Lower lobe of right lung (tissue), 2 donors: ENCODE results near the gene PDK2. TPM values are rescaled to one million over a fixed set of nuclear protein-coding genes. Genes with fewer than 3 reads are reported as not detected.

Source experiments
- ATAC-seq, 2 donors: fragments of 200-7000 bp; cut with Tn5 transposase; one replicate each; pipeline ENCODE4 v1.9.1; 2020 to 2022; ENCODE audit warnings: mild to moderate bottlenecking in 2 of 2, moderate library complexity in 2 of 2
- DNase-seq: peaks from one replicate; pipeline ENCODE4 v3.0.0-alpha.2; 2020
- H3K27ac ChIP-seq: fragments of 200-600 bp; one replicate; pipeline ENCODE4 v1.8.0; 2022
- H3K27me3 ChIP-seq: fragments of 200-600 bp; one replicate; pipeline ENCODE4 v1.8.0; 2022; ENCODE audit warnings: low read depth
- H3K36me3 ChIP-seq: fragments of 200-600 bp; one replicate; pipeline ENCODE4 v1.8.0; 2022; ENCODE audit warnings: mild to moderate bottlenecking
- H3K4me1 ChIP-seq: fragments of 200-600 bp; one replicate; pipeline ENCODE4 v1.8.0; 2022
- H3K4me3 ChIP-seq: fragments of 200-600 bp; one replicate; pipeline ENCODE4 v1.8.0; 2022; ENCODE audit warnings: mild to moderate bottlenecking
- H3K9me3 ChIP-seq: fragments of 200-600 bp; one replicate; pipeline ENCODE4 v1.8.0; 2022
- intact Hi-C: fragments of 100-400 bp; cut with DNase I; formaldehyde crosslinking; loops from one replicate; pipeline ENCODE4 v1.11.0; 2022
- total RNA-seq: library from RNA; stranded (reverse); fragmentation: NEBNext Ultra II Directional; extraction: Animal tissue kit (Norgen Biotek cat#: 25700); gene quantifications from one replicate; pipeline ENCODE4 v1.2.1, GENCODE V29; 2021
- TF ChIP-seq, protein P1 (sequence below): fragments of 200-600 bp; IDR thresholded peaks from one replicate; pipeline ENCODE4 v1.8.0; 2022; ENCODE audit warnings: antibody characterized with exemption, mild to moderate bottlenecking
- donor health status: DM: no; HTN: yes; CAD: no; lungs with severe emphysema.

PDK2 gene
- total RNA-seq, 1 donor from 2014 or later: 35.7 TPM

DNA sequence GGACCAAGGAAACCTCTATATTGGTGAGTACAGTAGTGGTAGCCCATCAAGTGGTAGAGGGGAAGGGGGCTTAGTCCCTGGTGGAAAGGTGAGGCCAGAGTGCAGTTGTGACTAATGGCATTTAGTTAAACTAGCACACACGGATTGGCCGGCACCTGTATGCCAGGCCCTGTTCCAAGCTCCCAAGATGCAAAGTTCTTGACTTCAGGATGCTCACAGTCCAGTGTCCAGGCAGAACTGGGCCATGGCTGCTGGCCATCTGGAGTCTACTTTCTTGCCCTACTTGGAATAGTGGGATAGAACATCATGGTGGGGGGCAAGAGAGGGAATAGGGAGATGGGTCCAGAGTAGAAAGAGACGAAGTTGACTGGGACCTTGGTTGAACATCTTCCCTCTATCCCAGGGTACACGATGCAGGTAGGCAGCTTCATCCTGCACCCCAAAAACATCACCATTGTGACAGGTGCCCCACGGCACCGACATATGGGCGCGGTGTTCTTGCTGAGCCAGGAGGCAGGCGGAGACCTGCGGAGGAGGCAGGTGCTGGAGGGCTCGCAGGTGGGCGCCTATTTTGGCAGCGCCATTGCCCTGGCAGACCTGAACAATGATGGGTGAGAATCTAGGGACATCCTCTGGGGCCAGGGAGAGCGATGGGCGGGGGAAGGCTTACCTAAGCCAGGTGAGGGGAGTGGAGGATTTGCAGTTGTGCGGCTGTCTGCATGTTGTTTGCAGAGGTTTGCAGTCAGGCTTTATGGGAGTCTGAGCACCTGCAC is 24.1 kb upstream of the PDK2 start:
- Histone ChIP-seq H3K4me1 (no peaks in the 10 kb centered on the region), H3K36me3 (peaks cover 94% of the 10 kb centered on the region), H3K27me3 (no peaks in the 10 kb centered on the region), H3K9me3 (no peaks in the 10 kb centered on the region), H3K27ac (no peak overlapping the region), H3K4me3 (no peak overlapping the region)
- ATAC-seq (no peak), DNase-seq (no peak)
- TF ChIP-seq, protein P1, sequence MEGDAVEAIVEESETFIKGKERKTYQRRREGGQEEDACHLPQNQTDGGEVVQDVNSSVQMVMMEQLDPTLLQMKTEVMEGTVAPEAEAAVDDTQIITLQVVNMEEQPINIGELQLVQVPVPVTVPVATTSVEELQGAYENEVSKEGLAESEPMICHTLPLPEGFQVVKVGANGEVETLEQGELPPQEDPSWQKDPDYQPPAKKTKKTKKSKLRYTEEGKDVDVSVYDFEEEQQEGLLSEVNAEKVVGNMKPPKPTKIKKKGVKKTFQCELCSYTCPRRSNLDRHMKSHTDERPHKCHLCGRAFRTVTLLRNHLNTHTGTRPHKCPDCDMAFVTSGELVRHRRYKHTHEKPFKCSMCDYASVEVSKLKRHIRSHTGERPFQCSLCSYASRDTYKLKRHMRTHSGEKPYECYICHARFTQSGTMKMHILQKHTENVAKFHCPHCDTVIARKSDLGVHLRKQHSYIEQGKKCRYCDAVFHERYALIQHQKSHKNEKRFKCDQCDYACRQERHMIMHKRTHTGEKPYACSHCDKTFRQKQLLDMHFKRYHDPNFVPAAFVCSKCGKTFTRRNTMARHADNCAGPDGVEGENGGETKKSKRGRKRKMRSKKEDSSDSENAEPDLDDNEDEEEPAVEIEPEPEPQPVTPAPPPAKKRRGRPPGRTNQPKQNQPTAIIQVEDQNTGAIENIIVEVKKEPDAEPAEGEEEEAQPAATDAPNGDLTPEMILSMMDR: no peak
- intact Hi-C loops: no loop called here

DNA sequence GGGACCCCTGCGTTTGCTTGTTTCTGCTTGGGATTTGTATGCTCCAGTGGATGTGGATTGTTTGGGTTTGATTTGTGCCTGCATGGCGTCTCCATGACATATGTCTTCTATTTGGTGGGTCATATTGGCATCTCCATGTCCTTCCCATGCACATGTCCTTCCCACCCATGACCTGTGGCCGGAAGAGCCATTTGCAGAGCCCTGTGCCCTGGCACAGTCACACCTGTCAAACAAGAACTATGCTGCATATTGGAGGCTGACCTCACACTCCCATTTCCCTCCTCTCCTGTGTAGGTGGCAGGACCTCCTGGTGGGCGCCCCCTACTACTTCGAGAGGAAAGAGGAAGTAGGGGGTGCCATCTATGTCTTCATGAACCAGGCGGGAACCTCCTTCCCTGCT is 23.5 kb upstream of the PDK2 start:
- Histone ChIP-seq H3K4me3 (no peak overlapping the region), H3K9me3 (no peaks in the 10 kb centered on the region), H3K4me1 (no peaks in the 10 kb centered on the region), H3K27me3 (no peaks in the 10 kb centered on the region), H3K27ac (no peak overlapping the region), H3K36me3 (peaks cover 97% of the 10 kb centered on the region)
- DNase-seq (no peak), ATAC-seq (no peak)
- TF ChIP-seq, protein P1: no peak
- intact Hi-C loops: no loop called here

DNA sequence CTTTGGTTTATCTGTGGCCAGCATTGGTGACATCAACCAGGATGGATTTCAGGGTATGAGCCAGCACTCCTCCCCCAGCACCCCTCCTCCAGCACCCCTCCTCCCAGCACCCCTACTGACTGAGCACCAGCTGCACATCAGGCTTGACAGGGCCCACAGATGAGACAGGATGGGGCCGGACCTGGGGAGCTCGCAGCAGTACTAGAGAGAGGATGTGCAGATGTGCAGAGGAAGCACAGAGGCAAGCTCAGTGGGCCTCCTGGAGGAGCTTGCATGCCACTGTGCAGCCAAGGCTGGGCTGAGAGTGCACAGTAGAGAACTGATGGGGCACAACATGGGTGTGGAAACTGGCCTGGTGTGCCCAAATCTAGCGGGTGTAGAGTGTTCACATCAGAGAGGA is 23.0 kb upstream of the PDK2 start:
- peaks cover 98% of the 10 kb centered on the region for H3K36me3 ChIP-seq
- H3K4me1 ChIP-seq: no peaks in the 10 kb centered on the region
- intact Hi-C loops: no loop called here
- no peak overlapping the region for H3K27ac ChIP-seq
- ATAC-seq: no peak
- H3K4me3 ChIP-seq: no peak overlapping the region
- TF ChIP-seq, protein P1: no peak
- no peaks in the 10 kb centered on the region for H3K27me3 ChIP-seq
- no peak for DNase-seq
- no peaks in the 10 kb centered on the region for H3K9me3 ChIP-seq

DNA sequence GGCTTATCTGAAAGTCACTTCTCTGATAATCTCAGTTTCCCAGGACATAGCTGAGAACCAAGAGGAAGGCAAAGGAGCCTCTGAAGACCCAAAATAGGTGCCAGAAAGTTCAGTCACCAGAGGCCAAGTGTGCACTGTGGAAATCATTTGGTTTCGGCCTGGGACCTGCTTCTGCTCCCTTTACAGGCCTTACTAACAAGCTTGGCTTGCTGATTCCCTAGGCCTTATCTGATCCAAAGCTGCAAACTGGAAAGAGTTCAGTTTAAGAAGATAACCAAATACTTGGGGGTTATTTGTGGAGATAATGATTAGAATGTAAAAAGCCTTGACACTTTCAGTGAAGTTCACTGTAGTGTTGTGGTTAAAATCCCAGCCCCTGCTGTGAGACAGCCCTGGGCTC is 22.2 kb upstream of the PDK2 start:
- intact Hi-C loops: no loop called here
- ATAC-seq: no peak
- TF ChIP-seq, protein P1: no peak
- Histone ChIP-seq H3K4me3 (no peak overlapping the region), H3K36me3 (peaks cover 98% of the 10 kb centered on the region), H3K27me3 (no peaks in the 10 kb centered on the region), H3K9me3 (no peaks in the 10 kb centered on the region), H3K27ac (no peak overlapping the region), H3K4me1 (no peaks in the 10 kb centered on the region)
- DNase-seq: no peak

DNA sequence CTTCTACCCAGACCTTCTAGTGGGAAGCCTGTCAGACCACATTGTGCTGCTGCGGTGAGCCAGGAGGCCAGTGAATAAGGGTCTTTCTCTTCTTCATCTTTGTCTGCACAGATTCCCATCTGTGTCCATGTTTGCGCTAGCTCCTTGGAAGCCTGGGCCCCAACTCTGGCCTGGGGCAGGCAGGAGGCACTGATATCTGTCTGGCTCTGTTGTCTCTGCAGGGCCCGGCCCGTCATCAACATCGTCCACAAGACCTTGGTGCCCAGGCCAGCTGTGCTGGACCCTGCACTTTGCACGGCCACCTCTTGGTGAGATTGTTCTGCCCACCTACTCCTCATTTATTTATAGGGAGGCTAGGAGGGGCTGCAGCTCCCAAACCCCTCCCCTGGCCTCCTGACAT is 20.9 kb upstream of the PDK2 start:
- TF ChIP-seq, protein P1: no peak
- intact Hi-C loops: no loop called here
- H3K4me1 ChIP-seq: no peaks in the 10 kb centered on the region
- peaks cover 98% of the 10 kb centered on the region for H3K36me3 ChIP-seq
- DNase-seq: no peak
- no peak for ATAC-seq
- no peaks in the 10 kb centered on the region for H3K27me3 ChIP-seq
- no peaks in the 10 kb centered on the region for H3K9me3 ChIP-seq
- no peak overlapping the region for H3K4me3 ChIP-seq
- H3K27ac ChIP-seq: no peak overlapping the region
